Measurements from ENCODE around the gene FREY1.

GRCh38 chr11:45939836-45940235, 32.8 kb upstream of the FREY1 start:
- TF ChIP-seq CTCF (conservative IDR thresholded peaks at IDR 0.05): no peak
- no peak for TF ChIP-seq EZH2 (IDR thresholded peaks at IDR 0.05; ENCODE audit: low read depth)

Measured in PC-9 (cell line).